NCI-H526 treated with DMSO at 0.1 percent for 48 hours (cell line): Measurements from ENCODE around the gene TGIF2.
"Not testable (repeated sequence)": the region's sequence is repeated elsewhere in the genome, so short reads cannot be mapped to it uniquely, and the experiment has no call there.

Source experiments
- DNase-seq: peaks from one replicate; lab custom pipeline; 2025; lab: John Stamatoyannopoulos, UW

The TGIF2 gene

GRCh38 chr20:36547186-36548005, 26.0 kb upstream of the TGIF2 start:
- no peak for DNase-seq

DNA sequence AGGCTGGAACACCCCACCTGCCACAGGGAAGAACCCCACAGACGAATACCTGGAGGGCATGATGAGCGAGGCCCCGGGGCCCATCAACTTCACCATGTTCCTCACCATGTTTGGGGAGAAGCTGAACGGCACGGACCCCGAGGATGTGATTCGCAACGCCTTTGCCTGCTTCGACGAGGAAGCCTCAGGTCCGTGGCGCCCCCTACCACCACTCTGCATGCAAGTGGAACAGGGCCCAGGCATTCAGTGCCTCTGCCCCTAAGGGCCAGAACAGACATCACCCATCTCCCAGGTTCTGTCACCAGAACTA, 25.4 kb upstream of the TGIF2 start:
- DNase-seq: no peak

DNA sequence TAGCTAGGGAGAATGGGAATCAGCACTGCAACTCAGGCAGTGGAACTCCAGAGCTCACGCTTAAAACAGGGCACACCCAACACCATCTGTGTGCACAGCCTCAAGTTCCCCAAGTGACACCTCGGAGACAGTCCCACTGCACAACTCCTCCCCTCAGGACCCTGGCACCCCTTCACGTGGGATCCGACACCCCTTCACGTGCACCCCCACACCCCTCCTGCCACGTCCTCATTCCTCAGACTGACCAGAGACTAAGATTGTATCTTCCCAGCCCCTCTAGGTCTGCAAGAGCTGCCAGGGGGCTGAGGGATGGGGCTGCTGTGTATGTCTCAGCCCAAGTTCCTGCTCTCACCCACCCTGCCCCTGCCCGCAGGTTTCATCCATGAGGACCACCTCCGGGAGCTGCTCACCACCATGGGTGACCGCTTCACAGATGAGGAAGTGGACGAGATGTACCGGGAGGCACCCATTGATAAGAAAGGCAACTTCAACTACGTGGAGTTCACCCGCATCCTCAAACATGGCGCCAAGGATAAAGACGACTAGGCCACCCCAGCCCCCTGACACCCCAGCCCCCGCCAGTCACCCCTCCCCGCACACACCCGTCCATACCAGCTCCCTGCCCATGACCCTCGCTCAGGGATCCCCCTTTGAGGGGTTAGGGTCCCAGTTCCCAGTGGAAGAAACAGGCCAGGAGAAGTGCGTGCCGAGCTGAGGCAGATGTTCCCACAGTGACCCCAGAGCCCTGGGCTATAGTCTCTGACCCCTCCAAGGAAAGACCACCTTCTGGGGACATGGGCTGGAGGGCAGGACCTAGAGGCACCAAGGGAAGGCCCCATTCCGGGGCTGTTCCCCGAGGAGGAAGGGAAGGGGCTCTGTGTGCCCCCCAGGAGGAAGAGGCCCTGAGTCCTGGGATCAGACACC, 24.4 kb upstream of the TGIF2 start:
- DNase-seq: no peak

DNA sequence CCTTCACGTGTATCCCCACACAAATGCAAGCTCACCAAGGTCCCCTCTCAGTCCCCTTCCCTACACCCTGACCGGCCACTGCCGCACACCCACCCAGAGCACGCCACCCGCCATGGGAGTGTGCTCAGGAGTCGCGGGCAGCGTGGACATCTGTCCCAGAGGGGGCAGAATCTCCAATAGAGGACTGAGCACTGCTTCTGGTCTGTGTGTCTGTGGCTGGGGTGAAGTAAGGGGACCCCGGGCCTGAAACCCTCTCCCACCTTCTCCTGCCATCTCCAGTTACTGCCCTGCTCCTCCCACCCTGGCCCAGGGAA, 23.8 kb upstream of the TGIF2 start:
- no peak for DNase-seq

GRCh38 chr20:36549942-36550789, 23.2 kb upstream of the TGIF2 start:
- no peak for DNase-seq

DNA sequence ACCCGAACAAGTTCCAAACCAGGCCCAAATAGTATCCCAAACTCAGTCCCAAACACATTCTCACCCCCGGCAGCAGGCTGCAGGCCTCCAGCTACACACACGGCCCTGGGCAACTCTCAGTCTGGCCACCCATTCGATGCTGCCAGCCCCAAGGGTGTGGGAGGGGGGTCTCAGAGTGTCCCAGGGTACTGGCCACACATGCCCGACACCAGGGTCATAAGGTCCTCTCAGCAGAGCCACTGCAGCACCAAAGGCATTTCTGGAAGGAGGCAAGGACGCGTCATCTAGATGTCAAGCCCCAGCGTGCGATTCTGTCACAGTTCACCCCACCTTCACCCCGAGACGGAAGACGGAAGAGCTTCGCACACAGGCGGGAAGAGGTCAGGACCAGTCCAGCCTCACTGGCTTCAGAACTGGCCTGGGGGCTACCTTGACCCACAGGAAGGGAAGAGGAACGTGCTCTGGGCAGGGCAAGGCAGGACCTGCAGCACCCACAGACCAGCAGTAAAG, 22.6 kb upstream of the TGIF2 start:
- no peak for DNase-seq

DNA sequence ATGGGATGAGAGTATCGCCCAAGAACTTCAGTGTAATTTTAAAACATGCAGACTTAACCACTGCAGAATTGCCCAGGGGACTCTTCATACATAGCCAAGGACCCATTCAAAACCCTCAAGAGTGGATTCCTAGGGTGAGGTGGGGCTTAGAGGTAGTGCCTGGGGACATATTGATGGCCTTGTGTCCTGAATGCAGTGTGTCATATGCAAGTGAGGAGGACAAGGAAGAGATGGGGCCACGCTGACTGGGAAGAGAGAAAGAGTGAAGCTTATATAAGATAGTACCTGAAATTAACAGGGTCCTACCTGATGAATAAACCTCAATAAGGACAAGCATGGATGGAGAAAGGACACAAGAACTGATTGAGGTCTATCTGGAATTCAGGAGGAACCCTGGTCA, 18.1 kb upstream of the TGIF2 start:
- no peak for DNase-seq

- DNase-seq: no peak
Observed at GRCh38 chr20:36562724-36563123, 10.7 kb upstream of the TGIF2 start.

DNA sequence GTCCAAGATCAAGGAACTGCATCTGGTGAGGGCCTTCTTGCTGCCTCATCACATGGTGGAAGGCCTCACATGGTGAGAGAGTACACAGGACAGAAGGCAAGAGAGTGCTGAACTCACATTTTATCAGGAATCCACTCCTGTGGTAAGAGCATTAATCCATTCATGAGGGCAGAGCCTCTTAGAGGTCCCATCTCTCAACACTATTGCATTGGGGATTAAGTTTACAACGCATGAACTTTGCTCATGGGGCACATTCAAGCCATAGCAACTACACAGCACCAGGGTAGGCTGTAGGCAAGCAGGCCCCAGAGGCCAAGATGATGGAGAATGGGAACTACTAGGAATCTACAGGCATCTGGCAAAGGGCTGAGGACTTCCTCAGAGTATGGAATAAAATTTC, 10.0 kb upstream of the TGIF2 start:
- DNase-seq: no peak

DNA sequence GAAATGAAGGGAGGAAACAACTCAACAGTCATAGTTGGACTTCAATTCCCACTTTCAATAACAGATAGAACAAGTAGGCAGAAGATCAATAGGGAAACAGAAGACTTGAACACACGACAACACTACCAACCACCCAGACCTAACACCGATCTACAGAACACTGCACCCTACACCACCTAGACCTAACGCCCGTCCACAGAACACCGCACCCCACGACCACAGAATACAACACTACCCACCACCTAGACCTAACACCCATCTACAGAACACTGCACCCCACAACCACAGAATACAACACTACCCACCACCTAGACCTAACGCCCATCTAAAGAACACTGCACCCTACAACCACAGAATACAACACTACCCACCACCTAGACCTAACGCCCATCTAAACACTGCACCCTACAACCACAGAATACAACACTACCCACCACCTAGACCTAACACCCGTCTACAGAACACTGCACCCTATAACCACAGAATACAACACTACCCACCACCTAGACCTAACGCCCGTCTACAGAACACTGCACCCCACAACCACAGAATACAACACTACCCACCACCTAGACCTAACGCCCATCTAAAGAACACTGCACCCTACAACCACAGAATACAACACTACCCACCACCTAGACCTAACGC, 9.2 kb upstream of the TGIF2 start:
- not testable (repeated sequence) for DNase-seq

GRCh38 chr20:36564726-36565121, 8.7 kb upstream of the TGIF2 start:
- not testable (repeated sequence) for DNase-seq

DNA sequence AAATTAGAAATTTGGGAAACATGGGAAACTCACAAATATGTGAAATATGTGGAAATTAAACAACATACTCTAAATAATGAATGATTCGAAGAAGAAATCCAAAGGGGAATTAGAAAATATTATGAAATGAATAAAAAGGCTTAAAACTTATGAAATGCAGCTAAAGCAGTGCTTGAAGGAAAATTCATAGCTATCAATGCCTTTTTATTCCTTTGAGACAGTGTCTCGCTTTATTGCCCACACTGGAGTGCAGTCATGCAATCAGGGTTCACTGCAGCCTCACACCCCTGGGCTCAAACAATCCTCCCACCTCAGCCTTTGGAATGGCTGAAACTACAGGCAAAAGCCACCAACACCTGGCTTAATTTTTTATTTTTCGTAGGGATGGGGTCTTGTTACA, 7.9 kb upstream of the TGIF2 start:
- DNase-seq: no peak

GRCh38 chr20:36569847-36570429, 3.5 kb upstream of the TGIF2 start:
- DNase-seq: no peak

GRCh38 chr20:36571564-36572504, 1.6 kb upstream of the TGIF2 start:
- DNase-seq: no peak

GRCh38 chr20:36572701-36573102, 695 bp upstream of the TGIF2 start:
- DNase-seq: no peak

- no peak for DNase-seq
Observed at GRCh38 chr20:36573798-36574365, 485 bp downstream of the TGIF2 start.

- no peak for DNase-seq
Observed at GRCh38 chr20:36574366-36575135, 1.2 kb downstream of the TGIF2 start.

- no peak for DNase-seq
Observed at GRCh38 chr20:36576081-36576445, 2.7 kb downstream of the TGIF2 start.

- DNase-seq: no peak
Observed at GRCh38 chr20:36578356-36579041, 5.1 kb downstream of the TGIF2 start.
